ENCODE data around the gene MAMDC2.

DNA sequence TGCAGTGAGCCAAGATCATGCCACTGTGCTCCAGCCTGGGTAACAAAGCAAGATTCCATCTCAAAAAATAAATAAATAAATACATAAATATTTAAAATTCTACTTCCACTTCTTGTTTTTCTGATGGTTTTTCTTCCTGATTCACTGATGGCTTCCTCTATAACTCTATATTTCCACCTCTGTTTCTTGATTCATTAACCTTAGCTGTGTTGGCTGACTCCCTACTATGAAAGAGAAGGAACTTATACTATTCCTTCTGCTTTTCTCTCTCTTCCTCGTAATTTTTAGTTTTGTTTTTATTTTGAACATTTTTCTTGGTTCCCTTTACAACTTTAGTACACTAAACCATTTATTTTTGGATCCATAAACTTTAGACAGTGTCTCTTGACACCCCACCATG is 103.5 kb downstream of the MAMDC2 start:
- TF ChIP-seq, protein P1, sequence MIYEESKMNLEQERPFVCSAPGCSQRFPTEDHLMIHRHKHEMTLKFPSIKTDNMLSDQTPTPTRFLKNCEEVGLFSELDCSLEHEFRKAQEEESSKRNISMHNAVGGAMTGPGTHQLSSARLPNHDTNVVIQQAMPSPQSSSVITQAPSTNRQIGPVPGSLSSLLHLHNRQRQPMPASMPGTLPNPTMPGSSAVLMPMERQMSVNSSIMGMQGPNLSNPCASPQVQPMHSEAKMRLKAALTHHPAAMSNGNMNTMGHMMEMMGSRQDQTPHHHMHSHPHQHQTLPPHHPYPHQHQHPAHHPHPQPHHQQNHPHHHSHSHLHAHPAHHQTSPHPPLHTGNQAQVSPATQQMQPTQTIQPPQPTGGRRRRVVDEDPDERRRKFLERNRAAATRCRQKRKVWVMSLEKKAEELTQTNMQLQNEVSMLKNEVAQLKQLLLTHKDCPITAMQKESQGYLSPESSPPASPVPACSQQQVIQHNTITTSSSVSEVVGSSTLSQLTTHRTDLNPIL (CRISPR knock-in tag; IDR thresholded peaks at IDR 0.05; ENCODE audit: low read depth), result no peak
- TF ChIP-seq, protein P2, sequence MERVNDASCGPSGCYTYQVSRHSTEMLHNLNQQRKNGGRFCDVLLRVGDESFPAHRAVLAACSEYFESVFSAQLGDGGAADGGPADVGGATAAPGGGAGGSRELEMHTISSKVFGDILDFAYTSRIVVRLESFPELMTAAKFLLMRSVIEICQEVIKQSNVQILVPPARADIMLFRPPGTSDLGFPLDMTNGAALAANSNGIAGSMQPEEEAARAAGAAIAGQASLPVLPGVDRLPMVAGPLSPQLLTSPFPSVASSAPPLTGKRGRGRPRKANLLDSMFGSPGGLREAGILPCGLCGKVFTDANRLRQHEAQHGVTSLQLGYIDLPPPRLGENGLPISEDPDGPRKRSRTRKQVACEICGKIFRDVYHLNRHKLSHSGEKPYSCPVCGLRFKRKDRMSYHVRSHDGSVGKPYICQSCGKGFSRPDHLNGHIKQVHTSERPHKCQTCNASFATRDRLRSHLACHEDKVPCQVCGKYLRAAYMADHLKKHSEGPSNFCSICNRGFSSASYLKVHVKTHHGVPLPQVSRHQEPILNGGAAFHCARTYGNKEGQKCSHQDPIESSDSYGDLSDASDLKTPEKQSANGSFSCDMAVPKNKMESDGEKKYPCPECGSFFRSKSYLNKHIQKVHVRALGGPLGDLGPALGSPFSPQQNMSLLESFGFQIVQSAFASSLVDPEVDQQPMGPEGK (CRISPR knock-in tag; IDR thresholded peaks at IDR 0.05; ENCODE audit: borderline replicate concordance), result no peak
- TF ChIP-seq ESRRG (CRISPR knock-in tag; IDR thresholded peaks at IDR 0.05) (no peak), ARNTL (CRISPR knock-in tag; IDR thresholded peaks at IDR 0.05; ENCODE audit: borderline replicate concordance, low read depth) (no peak), ZFP30 (CRISPR knock-in tag; IDR thresholded peaks at IDR 0.05) (no peak), TCF4 (CRISPR knock-in tag; IDR thresholded peaks at IDR 0.05; ENCODE audit: borderline replicate concordance) (no peak), ZNF70 (CRISPR knock-in tag; IDR thresholded peaks at IDR 0.05) (no peak), ZFP3 (CRISPR knock-in tag; IDR thresholded peaks at IDR 0.05) (no peak), PPARA (CRISPR knock-in tag; IDR thresholded peaks at IDR 0.05; ENCODE audit: borderline replicate concordance) (no peak)

All from SK-N-SH treated with all-trans-retinoic acid at 6 μM for 48 hours (cell line).